GM18498 (cell line): Measurements from ENCODE around the gene C20orf96.
"Not testable (repeated sequence)": the region's sequence is repeated elsewhere in the genome, so short reads cannot be mapped to it uniquely, and the experiment has no call there.

Experiments used
- ATAC-seq: cut with Tn5 transposase; IDR thresholded peaks from one replicate; pipeline ENCODE4 v1.9.1; 2021; ENCODE audit warnings: mild to moderate bottlenecking, moderate library complexity; ENCODE audit not compliant: unreplicated experiment

The C20orf96 gene

DNA sequence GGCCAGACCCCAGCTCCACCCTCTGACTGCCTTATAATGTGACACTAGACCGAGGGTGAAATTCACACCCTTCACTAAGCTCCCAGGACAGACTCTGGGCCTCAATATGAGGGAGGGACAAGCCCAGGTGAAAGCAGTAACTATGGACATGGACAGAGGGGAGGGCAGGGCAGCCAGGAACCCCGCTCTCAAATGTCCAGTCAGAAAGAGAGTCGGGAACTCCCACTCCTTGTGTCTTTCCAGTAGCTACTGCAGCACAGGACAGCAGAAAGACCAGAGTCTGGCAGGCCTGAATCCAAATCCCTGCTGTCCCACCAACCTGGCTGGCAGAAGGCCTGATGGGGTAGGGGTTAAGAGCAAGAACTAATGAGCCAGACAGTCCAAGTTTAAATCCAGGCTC, 6.4 kb downstream of the C20orf96 start:
- ATAC-seq: no peak

DNA sequence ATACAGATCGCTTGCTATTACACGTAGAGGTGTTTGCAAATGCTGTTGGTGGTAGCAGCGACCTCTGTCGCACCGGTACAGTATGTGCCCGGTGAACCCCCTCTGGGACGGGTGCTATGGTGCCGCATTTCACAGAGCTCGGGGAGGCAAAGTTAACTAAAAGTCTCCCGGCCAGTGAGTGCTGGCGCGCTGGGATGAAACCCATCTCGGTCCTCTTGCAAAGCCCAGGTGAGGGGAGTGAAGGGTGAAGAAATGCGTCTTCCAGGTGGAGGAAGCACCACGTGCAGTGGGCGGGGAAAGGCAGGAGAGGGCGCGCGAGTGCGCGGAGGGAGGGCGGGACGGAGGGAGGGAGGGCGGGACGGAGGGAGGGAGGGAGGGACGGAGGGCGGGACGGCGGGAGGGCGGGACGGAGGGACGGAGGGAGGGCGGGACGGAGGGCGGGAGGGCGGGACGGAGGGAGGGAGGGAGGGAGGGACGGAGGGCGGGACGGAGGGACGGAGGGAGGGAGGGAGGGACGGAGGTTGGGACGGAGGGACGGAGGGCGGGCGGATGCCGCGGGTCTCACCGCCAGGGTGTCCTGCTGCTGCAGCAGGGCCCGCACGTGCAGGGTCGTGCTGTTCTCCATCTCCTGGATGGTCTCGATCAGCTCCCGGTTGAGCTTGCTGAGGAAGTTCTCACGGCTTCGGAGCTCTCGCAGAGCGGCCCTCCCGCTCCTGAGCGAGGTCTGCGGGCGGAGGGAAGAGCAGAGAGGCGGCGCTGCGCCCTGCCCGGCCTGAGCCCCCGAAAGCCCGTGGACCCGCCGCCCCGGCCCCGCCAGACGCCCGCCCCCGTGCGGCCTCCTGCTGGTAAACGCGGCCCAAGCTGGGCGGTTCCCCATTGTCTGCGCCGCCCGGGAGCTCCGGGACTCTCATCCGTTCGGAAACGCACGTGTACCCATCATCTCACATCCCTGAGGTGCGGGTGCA, 11.7 kb downstream of the C20orf96 start:
- no peak for ATAC-seq

DNA sequence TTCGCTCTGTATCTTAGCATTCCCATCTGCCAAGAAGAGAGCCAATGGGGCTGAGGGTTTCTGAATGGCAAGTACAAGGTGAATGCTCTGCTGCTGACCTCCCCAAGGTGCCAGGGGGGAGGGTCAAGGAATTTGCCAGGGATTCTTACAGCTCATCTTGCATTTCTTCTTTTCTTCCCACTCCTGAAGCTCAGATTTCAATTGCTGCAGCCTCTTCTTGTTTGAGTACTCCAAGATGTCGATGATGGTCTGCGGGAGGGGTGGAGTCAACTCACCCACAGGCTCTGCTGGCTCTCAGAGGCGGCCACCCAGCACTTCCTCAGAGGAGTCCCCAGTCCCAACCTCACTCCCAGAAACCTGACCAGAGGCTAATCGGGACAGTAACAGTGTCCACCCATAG, 12.4 kb downstream of the C20orf96 start:
- ATAC-seq: no peak

DNA sequence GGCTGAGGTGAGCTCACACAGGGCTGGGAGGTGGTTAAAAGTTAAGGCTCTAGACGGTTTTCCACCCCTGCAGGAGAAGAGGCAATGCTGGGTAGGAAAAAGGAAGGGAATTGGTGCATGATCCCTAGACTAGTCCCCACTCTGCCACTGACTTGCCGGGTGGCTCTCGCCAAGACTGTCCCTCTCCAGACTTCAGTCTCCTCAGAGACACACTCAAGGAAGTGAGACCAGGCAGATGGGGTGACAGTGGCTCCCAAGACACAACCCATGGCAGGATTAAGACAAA, 13.1 kb downstream of the C20orf96 start:
- ATAC-seq: no peak

DNA sequence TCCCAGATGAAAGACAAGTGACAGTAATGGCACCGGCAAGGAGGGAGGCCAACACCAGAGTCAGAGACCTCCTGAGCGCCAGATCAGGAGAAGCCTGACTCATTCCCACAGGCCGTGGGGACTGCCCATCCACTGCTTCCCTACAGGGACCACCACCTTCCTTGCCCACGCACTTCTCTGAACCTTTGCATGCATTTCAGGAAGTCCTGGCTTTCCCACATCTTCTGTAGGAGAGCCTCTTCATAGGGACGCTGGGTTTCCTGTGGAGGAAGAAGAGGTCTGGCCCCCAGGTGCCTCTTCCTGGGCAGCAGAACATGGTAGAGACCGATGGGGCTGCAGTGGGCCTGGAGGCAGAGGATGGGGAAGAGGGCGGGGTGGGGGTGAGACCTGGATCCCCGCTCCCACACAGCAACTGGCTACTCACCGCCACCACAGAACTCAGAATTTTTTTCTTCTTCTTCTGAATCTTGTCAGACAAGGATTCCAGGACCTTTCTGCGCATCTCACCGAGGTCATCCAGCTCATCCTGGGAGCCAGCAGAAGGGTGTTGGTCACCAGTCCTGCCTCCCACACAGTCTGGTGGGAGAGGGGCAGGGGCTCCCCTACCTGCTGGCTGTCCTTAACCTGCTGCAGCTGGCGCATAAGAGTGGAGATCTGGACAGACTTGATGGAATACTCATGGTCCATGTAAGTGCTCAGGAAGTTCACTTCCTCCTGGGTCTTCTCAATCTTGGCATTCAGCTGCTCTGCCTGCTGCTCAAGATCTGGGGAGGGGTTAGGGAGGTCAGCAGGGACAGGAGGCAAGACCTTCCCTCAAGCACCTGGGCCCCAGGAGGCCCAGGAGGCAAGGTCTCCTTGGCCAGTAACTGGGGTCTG, 13.7 kb downstream of the C20orf96 start:
- ATAC-seq: no peak

DNA sequence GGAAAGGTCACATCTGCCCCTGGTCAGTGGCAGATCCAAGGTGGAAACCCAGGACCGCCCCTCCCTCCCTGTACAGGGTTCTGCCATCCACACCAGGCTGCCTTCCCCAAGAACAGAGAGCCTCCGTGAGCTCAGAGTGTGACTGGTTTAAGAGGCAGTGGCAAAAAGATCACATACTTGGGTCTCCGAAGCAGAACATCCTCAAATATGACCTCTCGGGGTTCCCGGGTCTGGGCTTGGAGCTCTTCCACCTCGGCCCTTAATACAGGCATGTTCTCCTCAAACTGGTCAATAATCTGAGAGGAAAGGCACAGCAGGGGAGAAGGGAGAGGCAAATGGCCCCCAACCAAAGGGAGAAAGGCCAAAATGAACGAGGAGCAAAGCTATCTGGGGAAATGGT, 14.8 kb downstream of the C20orf96 start:
- ATAC-seq: no peak

DNA sequence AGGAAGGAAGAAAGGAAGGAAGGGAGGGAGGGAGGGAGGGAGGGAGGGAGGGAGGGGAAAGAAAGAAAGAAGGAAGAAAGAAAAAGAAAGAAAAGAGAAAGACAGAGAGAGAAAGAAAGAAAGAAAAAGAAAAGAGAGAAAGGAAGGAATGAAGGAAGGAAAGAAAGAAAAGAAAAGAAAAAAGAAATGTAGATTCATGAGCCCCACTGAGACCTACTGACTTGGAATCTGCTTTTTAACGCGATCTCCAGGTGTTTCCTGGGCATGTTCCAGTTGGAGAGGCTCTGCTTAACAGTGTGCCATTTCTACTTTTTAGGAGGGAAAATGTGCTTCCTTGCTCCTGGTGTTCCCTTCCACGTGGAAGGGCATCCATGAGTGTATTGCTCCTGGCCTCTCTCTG, 16.7 kb downstream of the C20orf96 start:
- no peak for ATAC-seq

DNA sequence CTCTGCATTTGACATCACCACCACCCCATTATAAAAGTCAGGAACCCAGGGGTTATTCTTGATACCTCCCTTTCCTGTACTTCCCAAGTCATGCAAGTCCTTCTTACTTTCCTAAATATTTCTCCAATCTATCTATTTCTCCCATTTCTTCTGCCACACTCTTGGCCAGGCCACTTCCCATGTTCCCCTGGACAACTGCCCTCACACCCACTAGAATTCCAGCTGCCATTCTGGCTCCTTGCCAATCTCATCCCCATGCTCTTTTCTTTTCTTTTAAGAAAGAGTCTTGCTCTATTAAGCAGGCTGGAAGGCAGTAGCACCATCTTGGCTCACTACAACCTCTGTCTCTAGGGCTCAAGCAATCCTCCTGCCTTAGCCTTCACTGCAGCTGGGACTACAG, 17.8 kb downstream of the C20orf96 start:
- no peak for ATAC-seq

DNA sequence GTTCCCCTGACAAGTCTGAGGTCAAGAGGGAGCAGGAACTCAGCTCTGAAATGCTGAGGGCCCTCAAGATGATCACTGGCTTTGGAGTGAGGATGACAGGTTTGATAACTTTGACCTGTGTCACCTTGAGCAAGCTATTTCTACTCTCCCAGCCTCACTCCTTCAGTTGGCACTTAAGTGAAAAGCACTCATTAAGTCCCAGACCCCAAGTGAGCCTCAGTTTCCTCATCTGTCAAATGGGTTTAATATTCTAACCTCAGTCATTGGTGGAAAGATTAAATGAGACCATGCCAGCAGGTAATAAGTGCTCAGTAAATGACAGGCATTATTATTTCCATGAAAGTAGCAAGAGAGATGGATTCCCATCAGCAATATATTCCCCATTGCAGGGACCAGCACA, 19.0 kb downstream of the C20orf96 start:
- ATAC-seq: no peak

DNA sequence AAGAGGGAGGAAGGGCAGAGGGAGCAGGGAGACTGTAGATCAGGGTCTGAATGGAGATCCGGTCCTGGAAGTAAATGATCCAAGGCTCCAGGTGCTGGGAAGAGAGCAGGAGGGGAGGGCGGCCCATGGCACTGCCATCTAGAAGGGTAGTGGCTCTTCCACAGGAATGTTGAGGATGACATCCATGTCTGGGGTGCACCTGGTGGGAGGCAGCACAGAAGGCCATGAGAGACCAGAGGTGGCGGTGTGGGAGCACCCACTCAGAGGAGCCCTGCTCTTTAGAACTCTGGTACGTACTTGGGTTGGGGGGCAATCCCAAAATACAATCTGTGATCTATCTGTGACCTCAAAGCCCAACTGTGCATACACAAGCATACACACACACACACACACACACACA, 19.5 kb downstream of the C20orf96 start:
- ATAC-seq: no peak

DNA sequence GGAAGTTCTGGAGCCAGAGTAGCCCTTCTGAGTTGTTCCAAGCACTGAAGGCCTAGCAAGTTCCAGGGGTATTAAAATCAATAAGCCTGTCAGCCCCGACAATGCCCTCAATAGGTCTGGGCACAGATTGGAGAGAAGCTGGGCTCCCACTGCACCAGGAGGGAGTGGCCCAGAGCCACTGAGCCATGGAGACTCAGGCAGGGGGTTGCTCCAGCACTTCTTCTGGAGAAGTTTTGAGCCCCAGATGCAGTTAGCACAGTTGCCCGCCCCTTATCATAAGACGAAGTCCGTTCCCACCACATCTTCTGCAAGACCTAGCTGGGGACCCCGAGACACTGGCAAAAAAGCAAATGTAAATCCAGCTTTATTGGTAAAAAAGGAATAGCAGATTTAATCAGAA, 20.0 kb downstream of the C20orf96 start:
- ATAC-seq: no peak

DNA sequence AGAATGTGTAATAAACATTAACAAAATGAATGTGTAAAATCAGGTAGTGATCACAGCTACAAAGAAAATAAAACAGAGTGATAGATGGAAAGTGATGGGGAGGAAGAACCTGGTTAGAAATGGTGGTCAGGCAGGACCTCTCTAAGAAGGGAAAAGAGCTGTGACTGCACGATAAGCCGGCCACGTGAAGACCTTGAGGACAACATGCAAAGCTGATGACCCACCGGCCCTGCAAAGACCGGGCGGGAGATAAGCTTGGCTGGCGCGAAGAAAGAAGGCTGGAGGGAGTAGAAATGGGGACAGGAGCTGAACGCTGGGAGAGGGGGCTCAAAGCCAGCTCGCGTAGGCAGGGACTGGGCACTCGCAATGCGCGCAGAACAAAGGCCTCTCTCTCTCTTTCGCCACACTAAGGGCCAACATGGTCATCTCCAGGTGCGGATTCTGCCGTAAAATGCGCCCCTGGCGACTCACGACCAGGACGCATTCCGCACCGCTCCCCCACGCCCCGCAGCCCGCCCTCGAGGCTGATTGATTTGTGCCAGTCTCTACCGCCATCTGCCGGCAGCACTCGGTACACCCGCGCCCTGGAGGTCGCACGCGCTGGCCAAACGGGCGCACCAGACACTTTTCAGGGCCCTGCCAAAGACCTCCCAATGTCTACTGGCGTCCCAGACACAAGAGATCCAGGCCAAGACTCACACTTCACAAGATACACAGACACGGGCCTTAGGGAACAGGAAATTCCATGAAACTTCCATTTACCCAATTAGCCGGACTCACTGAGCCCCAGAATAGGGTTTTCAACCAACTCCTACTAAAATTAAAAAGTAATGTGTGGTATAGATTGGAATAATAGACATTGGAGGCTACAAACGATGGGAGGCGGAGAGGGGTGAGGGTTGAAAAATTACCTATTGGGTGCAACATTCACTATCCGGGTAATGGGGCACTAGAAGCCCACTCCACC, 23.7 kb downstream of the C20orf96 start:
- peak; percentile 92 for ATAC-seq

DNA sequence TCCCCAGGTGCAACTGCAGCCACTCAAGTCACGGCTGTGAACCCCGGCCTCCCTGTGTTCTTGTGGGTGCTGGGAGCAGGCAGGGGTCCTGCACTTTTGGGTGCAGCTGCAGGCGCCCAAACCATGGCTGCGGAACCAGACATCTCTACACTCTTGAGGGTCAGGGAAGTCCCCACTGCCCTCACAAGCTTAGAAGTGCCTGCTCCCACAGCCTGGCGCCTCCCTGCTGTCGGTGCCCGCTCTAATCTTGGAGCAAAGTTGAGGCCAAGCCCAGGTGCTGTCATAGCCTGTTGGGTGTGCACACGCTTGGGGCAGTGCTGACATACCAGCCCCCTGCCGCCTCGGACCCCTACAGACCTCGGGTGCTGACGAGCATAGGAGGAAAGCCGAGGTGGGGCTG, 26.8 kb downstream of the C20orf96 start:
- ATAC-seq: no peak

DNA sequence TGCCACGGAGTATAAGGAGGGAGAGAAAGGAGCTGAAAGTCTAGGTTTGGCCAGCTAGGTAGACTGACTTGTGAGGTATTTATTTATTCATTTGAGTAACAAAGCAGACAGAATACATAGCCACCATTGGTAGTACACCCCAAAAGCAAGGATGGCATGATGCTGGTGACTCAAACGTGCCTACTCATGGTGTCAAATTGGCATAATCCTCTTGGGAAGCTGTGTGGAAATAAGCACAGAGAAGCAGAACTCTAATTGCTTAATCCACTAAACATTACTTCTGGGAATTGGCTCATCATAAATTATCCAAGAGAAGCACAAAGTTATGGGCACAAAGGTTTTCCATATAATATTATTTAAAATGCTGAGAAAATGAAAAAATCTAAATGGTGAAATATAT, 30.6 kb downstream of the C20orf96 start:
- ATAC-seq: no peak

DNA sequence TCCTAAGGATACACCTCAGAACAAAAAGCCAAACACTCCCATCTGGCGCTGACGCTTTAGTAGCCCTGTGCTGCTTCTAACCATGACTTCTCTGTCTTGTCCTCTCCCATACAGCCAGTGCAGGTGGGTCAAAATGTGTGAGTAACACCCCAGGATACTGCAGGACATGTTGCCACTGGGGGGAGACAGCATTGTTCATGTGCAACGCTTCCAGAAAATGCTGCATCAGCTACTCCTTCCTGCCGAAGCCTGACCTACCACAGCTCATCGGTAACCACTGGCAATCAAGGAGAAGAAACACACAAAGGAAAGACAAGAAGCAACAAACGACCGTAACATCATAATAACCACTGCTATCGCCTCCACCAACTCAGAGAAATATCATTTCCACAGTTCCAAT, 31.6 kb downstream of the C20orf96 start:
- no peak for ATAC-seq

DNA sequence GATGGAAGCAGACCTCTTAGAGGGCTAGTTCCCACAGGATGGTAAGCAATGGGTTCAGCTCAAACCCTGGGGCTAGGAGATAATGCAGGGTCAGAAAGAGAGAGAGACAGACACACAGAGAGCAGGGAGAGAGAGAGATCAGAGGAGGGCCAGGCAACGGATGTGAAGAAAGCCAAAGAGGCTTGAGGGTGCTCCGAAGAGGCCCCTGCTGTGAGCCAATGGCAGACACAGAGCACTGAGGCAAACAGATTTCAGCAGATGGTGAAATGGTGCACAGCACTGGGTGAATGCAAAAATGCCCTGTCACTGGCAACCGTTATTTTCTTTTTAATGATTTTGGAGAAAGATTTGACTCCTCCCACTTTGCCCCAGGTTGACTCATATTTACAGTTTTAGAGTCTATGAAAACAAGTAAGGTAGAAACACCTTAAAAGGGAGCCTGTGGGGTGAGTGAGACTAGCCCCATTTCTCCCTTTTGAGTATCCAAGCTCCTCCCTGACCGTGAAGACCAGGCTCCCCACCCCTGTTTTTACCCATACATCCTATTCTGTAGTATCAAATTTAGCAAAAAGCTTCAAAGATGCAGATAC, 32.2 kb downstream of the C20orf96 start:
- no peak for ATAC-seq

DNA sequence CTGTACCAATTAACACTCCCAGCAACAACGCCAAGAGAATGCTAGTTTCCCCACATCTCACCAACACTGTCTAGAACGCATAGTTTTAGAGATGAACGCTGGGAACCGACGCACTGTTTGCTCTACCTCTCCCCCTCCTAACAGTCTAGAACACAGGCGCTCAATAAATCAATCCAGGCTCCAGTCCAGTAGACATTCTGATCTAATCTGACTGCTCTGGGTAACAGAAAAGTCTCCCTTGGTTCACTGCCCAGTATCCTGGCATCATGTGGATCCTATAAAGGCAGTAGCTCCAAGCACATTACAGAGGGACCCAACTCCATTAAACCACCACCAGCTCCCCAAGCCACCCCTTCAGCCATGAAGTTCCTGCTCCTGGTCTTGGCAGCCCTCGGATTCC, 33.1 kb downstream of the C20orf96 start, which contains the start of gene DEFB132:
Gene DEFB132, plus strand, starts transcription at position 306 of the 400 bp plus-strand sequence. Its CDS starts 55 bp downstream, at position 361.
- ATAC-seq: no peak

DNA sequence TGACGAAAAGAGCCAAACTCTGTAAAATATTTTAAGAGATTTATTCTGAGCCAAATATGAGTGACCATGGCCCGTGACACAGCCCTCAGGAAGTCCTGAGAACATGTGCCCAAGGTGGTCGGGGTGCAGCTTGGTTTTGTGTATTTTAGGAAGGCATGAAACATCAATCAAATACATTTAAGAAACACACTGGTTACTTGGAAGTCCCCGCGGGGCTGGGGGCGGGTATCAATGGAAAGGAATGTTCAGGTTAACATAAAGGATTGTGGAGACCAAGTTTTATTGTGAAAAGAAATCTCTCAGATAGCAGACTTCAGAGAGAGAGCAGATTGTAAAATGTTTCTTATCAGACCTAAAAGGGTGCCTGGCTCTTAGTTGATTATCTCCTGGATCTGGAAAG, 37.1 kb downstream of the C20orf96 start:
- ATAC-seq: not testable (repeated sequence)

DNA sequence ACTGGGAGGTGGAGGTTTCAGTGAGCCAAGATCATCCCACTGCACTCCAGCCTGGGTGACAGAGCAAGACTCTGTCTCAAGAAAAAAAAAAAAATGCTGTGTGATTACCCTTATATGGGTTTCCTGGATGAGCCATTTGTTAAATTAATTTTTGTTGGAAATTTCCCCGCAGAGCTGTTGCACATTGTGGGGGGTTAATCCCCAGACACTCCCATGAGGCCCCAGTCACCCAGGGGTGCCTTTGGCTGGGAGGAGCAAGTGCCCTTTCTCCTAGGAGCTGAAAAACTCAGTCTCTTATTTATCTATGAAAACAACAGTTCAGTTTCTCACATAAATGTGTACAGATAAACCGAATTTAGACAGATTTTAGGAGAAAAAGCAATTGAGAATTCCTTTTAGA, 37.7 kb downstream of the C20orf96 start:
- no peak for ATAC-seq

DNA sequence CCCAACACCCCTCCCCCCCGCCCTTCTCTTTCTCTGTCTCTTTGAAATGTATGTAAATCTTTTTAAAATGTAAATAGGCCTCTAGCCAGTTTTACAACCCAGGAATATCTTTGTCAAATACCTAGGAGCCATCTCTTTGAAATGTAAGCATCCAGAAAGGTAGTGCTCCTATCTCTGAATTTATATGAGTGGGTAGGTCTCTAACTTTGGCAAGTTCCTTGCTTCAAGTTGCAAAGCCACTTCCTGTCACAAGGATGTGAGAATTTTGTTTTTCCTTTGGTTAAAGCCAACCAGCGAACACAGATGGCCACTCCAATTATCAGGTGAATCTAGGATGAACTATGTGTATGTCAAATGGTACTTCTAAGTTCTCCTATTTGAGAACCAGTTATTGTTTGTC, 39.2 kb downstream of the C20orf96 start:
- no peak for ATAC-seq
